ENCODE results near the gene IKZF3. TPM values are rescaled to one million over a fixed set of nuclear protein-coding genes. Genes with fewer than 3 reads are reported as not detected.

IKZF3 gene
- total RNA-seq, 1 donor from 2014 or later: 0.34 TPM

- Histone ChIP-seq H3K27me3 (ENCODE audit: insufficient read depth, low read length) (peaks cover 43% of the 10 kb centered on the region), H2AFZ (ENCODE audit: low read depth, low read length) (no peak overlapping the region)
- no peak for FAIRE-seq
Observed at GRCh38 chr17:39781861-39782213, 82.3 kb downstream of the IKZF3 start.

GRCh38 chr17:39781031-39781860 lies 82.9 kb downstream of the IKZF3 start:
- Mint-ChIP-seq H3K27ac (ENCODE audit: unreplicated experiment) (no peak overlapping the region), H3K27me3 (ENCODE audit: low read depth, unreplicated experiment) (peaks cover 8% of the 10 kb centered on the region), H3K4me1 (ENCODE audit: low read depth, unreplicated experiment) (no peaks in the 10 kb centered on the region), H3K36me3 (ENCODE audit: low read depth, unreplicated experiment) (no peaks in the 10 kb centered on the region), H3K9me3 (ENCODE audit: unreplicated experiment) (no peaks in the 10 kb centered on the region), H3K4me3 (ENCODE audit: unreplicated experiment) (no peak overlapping the region)
- Histone ChIP-seq H3K27me3 (ENCODE audit: insufficient read depth, low read length) (peaks cover 42% of the 10 kb centered on the region), H3K4me2 (ENCODE audit: low read length) (no peak overlapping the region), H4K20me1 (ENCODE audit: insufficient read depth, low read length) (no peaks in the 10 kb centered on the region), H3K9ac (ENCODE audit: low read length) (no peak overlapping the region), H3K4me1 (ENCODE audit: insufficient read depth, low read length) (no peaks in the 10 kb centered on the region), H3K9me3 (ENCODE audit: insufficient read depth, low read depth, low read length) (no peaks in the 10 kb centered on the region), H2AFZ (ENCODE audit: low read depth, low read length) (no peak overlapping the region), H3K36me3 (ENCODE audit: insufficient read depth, low read length) (no peaks in the 10 kb centered on the region), H3K79me2 (ENCODE audit: insufficient read depth, low read length) (no peaks in the 10 kb centered on the region), H3K27ac (ENCODE audit: low read depth, low read length) (no peak overlapping the region), H3K4me3 (ENCODE audit: insufficient read depth, low read depth, low read length) (no peak overlapping the region)
- no peak for TF ChIP-seq CTCF (IDR thresholded peaks at IDR 0.05; ENCODE audit: insufficient read depth, low read depth, low read length)
- no peak for TF ChIP-seq EZH2 (IDR thresholded peaks at IDR 0.05; ENCODE audit: insufficient read depth, low read length)
- FAIRE-seq (no peak), DNase-seq (ENCODE audit: low read depth) (no peak)

More at GRCh38 chr17:39781861-39782213, 82.3 kb downstream of the IKZF3 start:
- Histone ChIP-seq H3K27ac (ENCODE audit: low read depth, low read length) (no peak overlapping the region), H3K4me1 (ENCODE audit: insufficient read depth, low read length) (no peaks in the 10 kb centered on the region), H3K4me2 (ENCODE audit: low read length) (no peak overlapping the region), H3K36me3 (ENCODE audit: insufficient read depth, low read length) (no peaks in the 10 kb centered on the region), H3K79me2 (ENCODE audit: insufficient read depth, low read length) (no peaks in the 10 kb centered on the region), H3K4me3 (ENCODE audit: insufficient read depth, low read depth, low read length) (no peak overlapping the region), H3K9me3 (ENCODE audit: insufficient read depth, low read depth, low read length) (no peaks in the 10 kb centered on the region), H3K9ac (ENCODE audit: low read length) (no peak overlapping the region), H4K20me1 (ENCODE audit: insufficient read depth, low read length) (no peaks in the 10 kb centered on the region)
- Mint-ChIP-seq H3K36me3 (ENCODE audit: low read depth, unreplicated experiment) (no peaks in the 10 kb centered on the region), H3K4me3 (ENCODE audit: unreplicated experiment) (no peak overlapping the region), H3K9me3 (ENCODE audit: unreplicated experiment) (no peaks in the 10 kb centered on the region), H3K27me3 (ENCODE audit: low read depth, unreplicated experiment) (peaks cover 7% of the 10 kb centered on the region), H3K4me1 (ENCODE audit: low read depth, unreplicated experiment) (no peaks in the 10 kb centered on the region), H3K27ac (ENCODE audit: unreplicated experiment) (no peak overlapping the region)
- TF ChIP-seq CTCF (IDR thresholded peaks at IDR 0.05; ENCODE audit: insufficient read depth, low read depth, low read length) (no peak), EZH2 (IDR thresholded peaks at IDR 0.05; ENCODE audit: insufficient read depth, low read length) (no peak)
- DNase-seq (ENCODE audit: low read depth): no peak
